PC-3 (cell line): ENCODE data around the gene ANGPT4. TPM values are rescaled to one million over a fixed set of nuclear protein-coding genes. Genes with fewer than 3 reads are reported as not detected.

Source experiments
- ATAC-seq: fragments of 200-7000 bp; cut with Tn5 transposase; 2 replicates; pipeline ENCODE4 v1.9.1; 2020; ENCODE audit warnings: mild to moderate bottlenecking, moderate library complexity
- BruUV-seq: library from RNA; stranded (reverse); fragments of 400-500 nt; replicated peaks from 2 replicates; lab custom pipeline; 2021; lab: Mats Ljungman, UMichigan
- CTCF ChIA-PET: fragments of 300-600 bp; sonication (Branson Sonifier 250); formaldehyde crosslinking; loops from one replicate; lab custom pipeline; 2022; ENCODE audit warnings: antibody characterized with exemption; lab: Charles Lee
- POLR2A ChIA-PET: fragments of 300-600 bp; sonication (Branson Sonifier 250); formaldehyde crosslinking; loops from one replicate; lab custom pipeline; 2022; ENCODE audit warnings: antibody characterized with exemption; ENCODE audit not compliant: unreplicated experiment; lab: Charles Lee
- DNase-seq: peaks from one replicate; pipeline ENCODE4 v3.0.0-alpha.2; 2015
- H2AFZ ChIP-seq: fragments of 300-600 bp; sonication (generic); 2 replicates; pipeline ENCODE4 v1.6.0; 2016; ENCODE audit warnings: antibody characterized with exemption, low read length
- H3F3A ChIP-seq: fragments of 300-600 bp; sonication (generic); one replicate; pipeline ENCODE4 v1.6.0; 2017; ENCODE audit warnings: antibody characterized with exemption, low read length, control low read depth, mild to moderate bottlenecking; ENCODE audit not compliant: unreplicated experiment
- H3K27ac ChIP-seq: fragments of 300-600 bp; sonication (generic); 2 replicates; pipeline ENCODE4 v1.5.1; 2016; ENCODE audit warnings: mild to moderate bottlenecking, low read length
- H3K27me3 ChIP-seq: fragments of 300-600 bp; sonication (generic); 2 replicates; pipeline ENCODE4 v1.6.1; 2016; ENCODE audit warnings: low read length, mixed read lengths
- H3K36me3 ChIP-seq: fragments of 300-600 bp; sonication (generic); 2 replicates; pipeline ENCODE4 v1.6.1; 2016; ENCODE audit warnings: low read depth, mixed run types, low read length, mixed read lengths
- H3K4me1 ChIP-seq: fragments of 300-600 bp; sonication (generic); 2 replicates; pipeline ENCODE4 v1.5.1; 2016; ENCODE audit warnings: low read length; ENCODE audit not compliant: insufficient read depth
- H3K4me2 ChIP-seq: fragments of 300-600 bp; sonication (generic); 2 replicates; pipeline ENCODE4 v1.6.0; 2016; ENCODE audit warnings: low read length
- H3K4me3 ChIP-seq: fragments of 300-600 bp; sonication (generic); 2 replicates; pipeline ENCODE4 v1.5.1; 2016; ENCODE audit warnings: mild to moderate bottlenecking, low read length, mixed read lengths
- H3K79me2 ChIP-seq: fragments of 300-600 bp; sonication (generic); 2 replicates; pipeline ENCODE4 v1.6.1; 2017; ENCODE audit warnings: low read length, mixed read lengths
- H3K9ac ChIP-seq: fragments of 300-600 bp; sonication (generic); 2 replicates; pipeline ENCODE4 v1.6.0; 2016; ENCODE audit warnings: mild to moderate bottlenecking, low read length
- H3K9me2 ChIP-seq: fragments of 300-600 bp; sonication (generic); replicated peaks from 2 replicates; pipeline ENCODE4 v1.6.1; 2016; ENCODE audit warnings: mixed run types, low read length, mixed read lengths
- H3K9me3 ChIP-seq: fragments of 300-600 bp; sonication (generic); 2 replicates; pipeline ENCODE4 v1.6.1; 2016; ENCODE audit warnings: low read length, mixed read lengths
- H4K20me1 ChIP-seq: fragments of 300-600 bp; sonication (generic); 2 replicates; pipeline ENCODE4 v1.6.1; 2016; ENCODE audit warnings: low read length, mixed read lengths
- CTCF ChIP-seq: fragments of 300-600 bp; sonication (generic); conservative IDR thresholded peaks from 2 replicates; pipeline ENCODE4 v1.5.1; 2017; ENCODE audit warnings: antibody characterized with exemption, low read depth, mild to moderate bottlenecking, low read length
- EZH2 ChIP-seq: fragments of 300-600 bp; sonication (generic); IDR thresholded peaks from one replicate; pipeline ENCODE4 v1.6.1; 2017; ENCODE audit warnings: antibody characterized with exemption, mild to moderate bottlenecking, low read length; ENCODE audit not compliant: unreplicated experiment
- EZH2phosphoT487 ChIP-seq: fragments of 300-600 bp; sonication (generic); IDR thresholded peaks from 2 replicates; pipeline ENCODE4 v1.6.1; 2018; ENCODE audit warnings: mild to moderate bottlenecking, antibody characterized with exemption, low read length, borderline replicate concordance
- intact Hi-C: fragments of 100-400 bp; cut with micrococcal nuclease; formaldehyde crosslinking; loops from 2 replicates; pipeline ENCODE4 v1.9.0; 2023
- total RNA-seq: library from RNA; depleted of rRNA; stranded (reverse); fragments of >200 nt; gene quantifications from 2 replicates; pipeline ENCODE4 v1.2.3, GENCODE V29; 2014

ANGPT4 gene
- total RNA-seq, 1 experiment from 2014 or later: not detected

DNA sequence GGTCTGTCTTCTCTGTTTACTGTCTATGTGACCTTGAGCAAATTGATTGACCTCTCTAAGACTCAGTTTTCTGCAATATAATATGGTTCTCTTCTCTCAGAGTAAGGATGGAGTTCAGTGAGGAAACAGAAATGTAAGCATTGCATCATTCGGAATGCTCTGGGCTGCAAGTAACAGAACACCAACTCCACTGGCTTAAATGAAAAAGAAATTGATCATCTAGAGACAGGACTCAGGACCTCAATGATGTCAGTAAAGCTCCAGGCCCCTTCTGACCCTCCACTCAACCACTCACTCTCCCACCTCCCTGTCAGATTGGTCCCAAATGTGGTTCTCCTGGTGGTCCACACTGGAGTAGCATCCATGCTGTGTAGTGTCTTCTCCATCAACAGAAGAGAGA, 50.7 kb downstream of the ANGPT4 start:
- ATAC-seq (no peak), DNase-seq (no peak)
- H3K4me2 ChIP-seq: no peak overlapping the region
- H2AFZ ChIP-seq: no peak overlapping the region
- H3K9ac ChIP-seq: no peak overlapping the region
- no peak overlapping the region for H3K4me3 ChIP-seq
- H3K9me2 ChIP-seq: no peaks in the 10 kb centered on the region
- no peaks in the 10 kb centered on the region for H3K9me3 ChIP-seq
- H3K27ac ChIP-seq: no peak overlapping the region
- no peaks in the 10 kb centered on the region for H3F3A ChIP-seq
- intact Hi-C loops: no loop called here
- no peaks in the 10 kb centered on the region for H4K20me1 ChIP-seq
- H3K36me3 ChIP-seq: no peaks in the 10 kb centered on the region
- peaks cover 3% of the 10 kb centered on the region; the same call in 1 of the 2 replicates for H3K27me3 ChIP-seq
- no TSS peak for BruUV-seq
- CTCF ChIA-PET: no interaction called here
- POLR2A ChIA-PET: no interaction called here
- H3K4me1 ChIP-seq: peaks cover 5% of the 10 kb centered on the region
- no peak for TF ChIP-seq EZH2
- TF ChIP-seq EZH2phosphoT487: no peak
- H3K79me2 ChIP-seq: no peaks in the 10 kb centered on the region

DNA sequence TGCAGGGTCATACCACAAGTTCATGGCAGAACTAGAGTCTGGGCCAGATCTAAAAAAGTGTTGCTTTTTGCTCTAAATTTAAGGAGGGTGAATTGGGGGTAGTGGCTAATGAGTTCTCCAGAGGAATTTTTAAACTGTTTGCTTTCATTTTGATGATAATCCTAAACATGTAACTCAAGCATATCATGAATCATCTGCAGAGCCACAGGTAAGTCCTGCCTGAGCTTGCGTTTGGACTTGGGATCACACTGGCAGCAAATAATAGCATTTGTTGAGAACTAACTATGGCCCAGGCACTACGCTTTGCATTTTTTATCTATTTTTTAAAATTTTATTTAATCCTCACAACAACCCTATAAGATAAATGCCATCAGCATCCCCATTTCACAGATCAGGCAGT, 55.2 kb downstream of the ANGPT4 start:
- CTCF ChIA-PET: no interaction called here

GRCh38 chr20:859751-860231, 56.3 kb downstream of the ANGPT4 start:
- Histone ChIP-seq H3K79me2 (no peaks in the 10 kb centered on the region), H3K9me2 (no peaks in the 10 kb centered on the region), H3K27ac (0 out of 2 replicates have a peak overlapping the region, but pooled peaks have one; percentile 2), H3K36me3 (no peaks in the 10 kb centered on the region), H4K20me1 (no peaks in the 10 kb centered on the region), H3K4me3 (no peak overlapping the region), H3K4me1 (peaks cover 38% of the 10 kb centered on the region), H3K9me3 (no peaks in the 10 kb centered on the region), H2AFZ (no peak overlapping the region), H3K9ac (no peak overlapping the region), H3K27me3 (no peaks in the 10 kb centered on the region), H3F3A (no peaks in the 10 kb centered on the region), H3K4me2 (no peak overlapping the region)
- DNase-seq (peak; percentile 60), ATAC-seq (no peak)
- TF ChIP-seq CTCF (0 out of 2 replicates have a peak, but pooled peaks have one; percentile 11), EZH2 (no peak), EZH2phosphoT487 (no peak)
- BruUV-seq: no TSS peak
- intact Hi-C loops: loop anchor here (5.0 kb wide), 1 partner anchor 42 kb away; no protein-coding TSS in a partner anchor
- POLR2A ChIA-PET: no interaction called here
- CTCF ChIA-PET: no interaction called here

More for the DNA sequence above, 55.2 kb downstream of the ANGPT4 start:
- no peak overlapping the region for H3K4me3 ChIP-seq
- DNase-seq (peak; percentile 23), ATAC-seq (no peak)
- intact Hi-C loops: no loop called here
- no peak overlapping the region for H3K4me2 ChIP-seq
- H3K79me2 ChIP-seq: no peaks in the 10 kb centered on the region
- H3K9me3 ChIP-seq: no peaks in the 10 kb centered on the region
- no peaks in the 10 kb centered on the region for H4K20me1 ChIP-seq
- no peak overlapping the region for H3K27ac ChIP-seq
- H3K36me3 ChIP-seq: no peaks in the 10 kb centered on the region
- no peak overlapping the region for H2AFZ ChIP-seq
- no TSS peak for BruUV-seq
- POLR2A ChIA-PET: no interaction called here
- no peaks in the 10 kb centered on the region for H3K9me2 ChIP-seq
- no peak overlapping the region for H3K9ac ChIP-seq
- TF ChIP-seq CTCF: no peak
- TF ChIP-seq EZH2: no peak
- no peak for TF ChIP-seq EZH2phosphoT487
- peaks cover 29% of the 10 kb centered on the region for H3K4me1 ChIP-seq
- no peaks in the 10 kb centered on the region for H3K27me3 ChIP-seq
- no peaks in the 10 kb centered on the region for H3F3A ChIP-seq
